Suprapubic skin (tissue), 4 donors: Measurements from ENCODE around the gene TNNI3K. TPM values are rescaled to one million over a fixed set of nuclear protein-coding genes. Genes with fewer than 3 reads are reported as not detected.

ENCODE experiments used
- DNase-seq, 2 donors: peaks; one replicate each; pipeline ENCODE4 v3.0.0-alpha.2; 2019; ENCODE audit warnings: low spot score in 2 of 2
- H3K27ac ChIP-seq: fragments of 200-600 bp; sonication (generic); one replicate; pipeline ENCODE4 v1.5.1; 2019
- H3K27me3 ChIP-seq: fragments of 200-600 bp; sonication (generic); one replicate; pipeline ENCODE4 v1.5.1; 2019
- H3K36me3 ChIP-seq: fragments of 200-600 bp; sonication (generic); one replicate; pipeline ENCODE4 v1.5.1; 2019
- H3K4me1 ChIP-seq: fragments of 200-600 bp; sonication (generic); one replicate; pipeline ENCODE4 v1.5.1; 2019
- H3K4me3 ChIP-seq: fragments of 200-600 bp; sonication (generic); one replicate; pipeline ENCODE4 v1.5.1; 2019; ENCODE audit warnings: mild to moderate bottlenecking
- H3K9me3 ChIP-seq: fragments of 200-600 bp; sonication (generic); one replicate; pipeline ENCODE4 v1.5.1; 2019
- EP300 ChIP-seq: sonication (generic); formaldehyde crosslinking; IDR thresholded peaks from one replicate; pipeline ENCODE4 v1.6.1; 2017; ENCODE audit warnings: antibody characterized with exemption
- POLR2A ChIP-seq, 2 donors: fragments of 450-650 bp; IDR thresholded peaks; one replicate each; pipeline ENCODE4 v1.6.1; 2017; ENCODE audit warnings: antibody characterized with exemption in 2 of 2, mild to moderate bottlenecking in 2 of 2, moderate library complexity in 2 of 2
- POLR2AphosphoS5 ChIP-seq, 3 donors: sonication (generic); formaldehyde crosslinking; IDR thresholded peaks; one replicate each; pipeline ENCODE4 v1.6.1; 2017; ENCODE audit warnings: antibody characterized with exemption in 3 of 3
- WGBS: methylation state at CpG from one replicate; pipeline ENCODE4 v1.1.5; 2018; 5-methylcytosine and 5-hydroxymethylcytosine counted together
- total RNA-seq, 4 donors: library from RNA; depleted of rRNA; stranded (reverse); fragments of >200 nt; gene quantifications; one replicate each; pipeline ENCODE4 v1.1.0, GENCODE V29; 2016
- TF ChIP-seq, protein P1 (sequence below), 2 donors: fragments of 200-600 bp in 1 of 2; fragments of 450-650 bp in 1 of 2; sonication (generic) in 1 of 2; IDR thresholded peaks; one replicate each; pipeline ENCODE4 v1.5.1; 2016 to 2019; ENCODE audit warnings: antibody characterized with exemption in 2 of 2, mild to moderate bottlenecking in 1 of 2, moderate library complexity in 1 of 2

Gene TNNI3K
- total RNA-seq, 4 donors from 2014 or later: 0.76 to 3.2 (median 1.1) TPM; not detected in 1

GRCh38 chr1:74266001-74266400 lies 30.8 kb downstream of the TNNI3K start:
- Histone ChIP-seq H3K9me3 (no peaks in the 10 kb centered on the region), H3K4me3 (no peak overlapping the region), H3K27ac (no peak overlapping the region), H3K36me3 (no peaks in the 10 kb centered on the region), H3K4me1 (no peaks in the 10 kb centered on the region), H3K27me3 (no peaks in the 10 kb centered on the region)
- DNase-seq: no peak
- 95% methylated on average over 3 of the region's 3 CpGs for WGBS
- TF ChIP-seq, protein P1, sequence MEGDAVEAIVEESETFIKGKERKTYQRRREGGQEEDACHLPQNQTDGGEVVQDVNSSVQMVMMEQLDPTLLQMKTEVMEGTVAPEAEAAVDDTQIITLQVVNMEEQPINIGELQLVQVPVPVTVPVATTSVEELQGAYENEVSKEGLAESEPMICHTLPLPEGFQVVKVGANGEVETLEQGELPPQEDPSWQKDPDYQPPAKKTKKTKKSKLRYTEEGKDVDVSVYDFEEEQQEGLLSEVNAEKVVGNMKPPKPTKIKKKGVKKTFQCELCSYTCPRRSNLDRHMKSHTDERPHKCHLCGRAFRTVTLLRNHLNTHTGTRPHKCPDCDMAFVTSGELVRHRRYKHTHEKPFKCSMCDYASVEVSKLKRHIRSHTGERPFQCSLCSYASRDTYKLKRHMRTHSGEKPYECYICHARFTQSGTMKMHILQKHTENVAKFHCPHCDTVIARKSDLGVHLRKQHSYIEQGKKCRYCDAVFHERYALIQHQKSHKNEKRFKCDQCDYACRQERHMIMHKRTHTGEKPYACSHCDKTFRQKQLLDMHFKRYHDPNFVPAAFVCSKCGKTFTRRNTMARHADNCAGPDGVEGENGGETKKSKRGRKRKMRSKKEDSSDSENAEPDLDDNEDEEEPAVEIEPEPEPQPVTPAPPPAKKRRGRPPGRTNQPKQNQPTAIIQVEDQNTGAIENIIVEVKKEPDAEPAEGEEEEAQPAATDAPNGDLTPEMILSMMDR (IDR thresholded peaks at IDR 0.05): no peak
- no peak for TF ChIP-seq POLR2AphosphoS5 (IDR thresholded peaks at IDR 0.05)
- no peak for TF ChIP-seq EP300
- TF ChIP-seq POLR2A (IDR thresholded peaks at IDR 0.05): no peak

- no peaks in the 10 kb centered on the region for H3K9me3 ChIP-seq
- WGBS: 92% methylated on average over 2 of the region's 2 CpGs
- no peaks in the 10 kb centered on the region for H3K27me3 ChIP-seq
- H3K27ac ChIP-seq: no peak overlapping the region
- no peak for TF ChIP-seq EP300
- DNase-seq: no peak
- no peaks in the 10 kb centered on the region for H3K4me1 ChIP-seq
- H3K36me3 ChIP-seq: no peaks in the 10 kb centered on the region
- H3K4me3 ChIP-seq: no peak overlapping the region
These were observed 36.3 kb downstream of the TNNI3K start for GRCh38 chr1:74271503-74271902.

- DNase-seq: no peak
- Histone ChIP-seq H3K27me3 (no peaks in the 10 kb centered on the region), H3K27ac (no peak overlapping the region), H3K9me3 (no peaks in the 10 kb centered on the region), H3K36me3 (no peaks in the 10 kb centered on the region), H3K4me1 (no peaks in the 10 kb centered on the region), H3K4me3 (no peak overlapping the region)
- 91% methylated on average over 6 of the region's 6 CpGs for WGBS
- no peak for TF ChIP-seq POLR2AphosphoS5 (IDR thresholded peaks at IDR 0.05)
- no peak for TF ChIP-seq POLR2A (IDR thresholded peaks at IDR 0.05)
- TF ChIP-seq, protein P1 (IDR thresholded peaks at IDR 0.05): no peak
- no peak for TF ChIP-seq EP300
These were observed 45.6 kb downstream of the TNNI3K start for GRCh38 chr1:74280642-74281396.

DNA sequence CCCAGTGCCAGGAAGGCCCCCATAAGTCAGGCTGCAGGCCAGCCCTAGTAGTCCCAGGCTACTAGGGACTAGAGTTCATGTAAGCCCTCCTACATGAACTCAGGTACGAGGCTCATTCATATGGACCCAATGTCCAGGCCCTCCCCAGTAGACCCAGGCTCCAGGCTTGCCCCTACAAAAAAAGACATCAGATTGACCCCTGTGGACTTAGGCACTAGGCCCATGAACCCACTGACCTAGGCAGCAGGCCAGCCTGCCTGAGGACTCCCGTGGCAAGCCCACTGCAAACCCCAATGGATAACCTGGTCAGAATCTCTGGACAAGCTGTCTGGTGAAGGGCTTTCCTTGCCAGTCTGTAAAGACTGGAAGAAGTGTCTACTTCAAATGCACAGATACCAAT lies 51.2 kb downstream of the TNNI3K start:
- 100% methylated on average over 1 of the region's 2 CpGs for WGBS
- no peaks in the 10 kb centered on the region for H3K9me3 ChIP-seq
- TF ChIP-seq POLR2AphosphoS5 (IDR thresholded peaks at IDR 0.05): no peak

GRCh38 chr1:74314438-74314837 lies 79.3 kb downstream of the TNNI3K start:
- no peaks in the 10 kb centered on the region for H3K9me3 ChIP-seq
- no peak overlapping the region for H3K27ac ChIP-seq
- no peaks in the 10 kb centered on the region for H3K27me3 ChIP-seq
- TF ChIP-seq, protein P1 (IDR thresholded peaks at IDR 0.05): no peak
- TF ChIP-seq POLR2AphosphoS5 (IDR thresholded peaks at IDR 0.05) (no peak), EP300 (no peak), POLR2A (IDR thresholded peaks at IDR 0.05) (no peak)
- no peak overlapping the region for H3K4me3 ChIP-seq
- H3K36me3 ChIP-seq: no peaks in the 10 kb centered on the region
- DNase-seq: no peak
- H3K4me1 ChIP-seq: no peaks in the 10 kb centered on the region

More for the DNA sequence above, 51.2 kb downstream of the TNNI3K start:
- DNase-seq: no peak
- no peaks in the 10 kb centered on the region for H3K27me3 ChIP-seq
- H3K4me3 ChIP-seq: no peak overlapping the region
- no peaks in the 10 kb centered on the region for H3K36me3 ChIP-seq
- H3K27ac ChIP-seq: no peak overlapping the region
- H3K4me1 ChIP-seq: no peaks in the 10 kb centered on the region

DNA sequence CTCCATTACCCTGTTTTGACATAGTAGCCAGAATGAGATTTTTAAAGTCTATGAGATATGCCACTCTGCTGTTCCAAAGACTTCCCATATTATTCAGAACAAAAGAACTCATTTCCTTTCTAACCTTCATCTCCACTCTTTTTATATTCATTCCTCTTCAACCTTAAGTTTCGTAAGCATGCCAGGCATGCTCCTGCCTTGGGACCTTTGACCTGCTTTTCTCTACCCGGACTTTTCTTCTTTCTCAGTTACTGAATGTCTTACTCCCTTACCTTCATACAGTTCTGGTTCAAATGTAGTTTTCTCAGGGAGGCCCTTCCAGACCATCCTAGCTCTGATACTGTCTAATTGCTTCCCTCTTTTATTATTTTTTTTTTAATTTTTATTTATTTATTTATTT lies 81.1 kb downstream of the TNNI3K start:
- no peaks in the 10 kb centered on the region for H3K27me3 ChIP-seq
- H3K4me3 ChIP-seq: no peak overlapping the region
- no peaks in the 10 kb centered on the region for H3K4me1 ChIP-seq
- no peak for TF ChIP-seq POLR2AphosphoS5 (IDR thresholded peaks at IDR 0.05)
- no peak for TF ChIP-seq EP300
- TF ChIP-seq, protein P1 (IDR thresholded peaks at IDR 0.05): no peak
- no peak for TF ChIP-seq POLR2A (IDR thresholded peaks at IDR 0.05)
- 74% methylated on average over 2 of the region's 2 CpGs for WGBS
- no peaks in the 10 kb centered on the region for H3K9me3 ChIP-seq
- no peak for DNase-seq
- no peaks in the 10 kb centered on the region for H3K36me3 ChIP-seq
- no peak overlapping the region for H3K27ac ChIP-seq
